ENCODE measurements around the gene WASF1.

DNA sequence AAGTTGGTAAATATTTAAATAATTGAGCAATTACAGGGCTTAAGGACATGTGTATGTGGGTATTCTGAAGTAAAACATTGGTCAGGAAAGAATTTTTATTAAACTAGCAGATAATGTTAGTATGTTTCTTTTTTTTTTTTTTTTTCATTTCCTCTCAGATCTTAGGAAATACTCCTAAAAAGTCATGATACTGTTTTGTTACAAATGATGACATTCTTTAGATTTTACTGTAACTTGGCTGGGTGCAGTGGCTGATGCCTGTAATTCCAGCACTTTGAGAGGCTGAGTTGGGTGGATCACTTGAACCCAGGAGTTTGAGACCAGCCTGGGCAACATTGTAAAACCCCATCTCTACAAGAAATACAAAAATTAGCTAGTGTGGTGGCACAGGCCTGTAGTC is 42.3 kb upstream of the WASF1 start:
- TF ChIP-seq, protein P1, sequence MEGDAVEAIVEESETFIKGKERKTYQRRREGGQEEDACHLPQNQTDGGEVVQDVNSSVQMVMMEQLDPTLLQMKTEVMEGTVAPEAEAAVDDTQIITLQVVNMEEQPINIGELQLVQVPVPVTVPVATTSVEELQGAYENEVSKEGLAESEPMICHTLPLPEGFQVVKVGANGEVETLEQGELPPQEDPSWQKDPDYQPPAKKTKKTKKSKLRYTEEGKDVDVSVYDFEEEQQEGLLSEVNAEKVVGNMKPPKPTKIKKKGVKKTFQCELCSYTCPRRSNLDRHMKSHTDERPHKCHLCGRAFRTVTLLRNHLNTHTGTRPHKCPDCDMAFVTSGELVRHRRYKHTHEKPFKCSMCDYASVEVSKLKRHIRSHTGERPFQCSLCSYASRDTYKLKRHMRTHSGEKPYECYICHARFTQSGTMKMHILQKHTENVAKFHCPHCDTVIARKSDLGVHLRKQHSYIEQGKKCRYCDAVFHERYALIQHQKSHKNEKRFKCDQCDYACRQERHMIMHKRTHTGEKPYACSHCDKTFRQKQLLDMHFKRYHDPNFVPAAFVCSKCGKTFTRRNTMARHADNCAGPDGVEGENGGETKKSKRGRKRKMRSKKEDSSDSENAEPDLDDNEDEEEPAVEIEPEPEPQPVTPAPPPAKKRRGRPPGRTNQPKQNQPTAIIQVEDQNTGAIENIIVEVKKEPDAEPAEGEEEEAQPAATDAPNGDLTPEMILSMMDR (IDR thresholded peaks at IDR 0.05), result no peak
- TF ChIP-seq EP300 (IDR thresholded peaks at IDR 0.05), result no peak
- no peak for TF ChIP-seq POLR2A (IDR thresholded peaks at IDR 0.05)

Measured in tibial nerve (tissue), 4 donors.